AG09309 (cell line): Measurements from ENCODE around the gene CTNNB1.
A peak's percentile ranks its signal among the peaks of the same experiment; 100 is the strongest.

Experiments
- DNase-seq: peaks from one replicate; pipeline ENCODE4 v3.0.0-alpha.2; 2010; ENCODE audit warnings: low read depth
- H3K4me3 ChIP-seq: 2 replicates; pipeline ENCODE4 v1.5.1; 2011; ENCODE audit warnings: mild to moderate bottlenecking, low read depth, low read length, moderate library complexity; ENCODE audit not compliant: control insufficient read depth
- TF ChIP-seq, protein P1 (sequence below): IDR thresholded peaks from 2 replicates; pipeline ENCODE4 v1.5.1; 2011; ENCODE audit warnings: mild to moderate bottlenecking, low read depth, low read length, inconsistent platforms; ENCODE audit not compliant: insufficient read depth, control insufficient read depth; ENCODE audit errors: missing control alignments

The CTNNB1 gene

GRCh38 chr3:41220906-41221677 lies 21.8 kb downstream of the CTNNB1 start:
- no peak overlapping the region for H3K4me3 ChIP-seq
- TF ChIP-seq, protein P1, sequence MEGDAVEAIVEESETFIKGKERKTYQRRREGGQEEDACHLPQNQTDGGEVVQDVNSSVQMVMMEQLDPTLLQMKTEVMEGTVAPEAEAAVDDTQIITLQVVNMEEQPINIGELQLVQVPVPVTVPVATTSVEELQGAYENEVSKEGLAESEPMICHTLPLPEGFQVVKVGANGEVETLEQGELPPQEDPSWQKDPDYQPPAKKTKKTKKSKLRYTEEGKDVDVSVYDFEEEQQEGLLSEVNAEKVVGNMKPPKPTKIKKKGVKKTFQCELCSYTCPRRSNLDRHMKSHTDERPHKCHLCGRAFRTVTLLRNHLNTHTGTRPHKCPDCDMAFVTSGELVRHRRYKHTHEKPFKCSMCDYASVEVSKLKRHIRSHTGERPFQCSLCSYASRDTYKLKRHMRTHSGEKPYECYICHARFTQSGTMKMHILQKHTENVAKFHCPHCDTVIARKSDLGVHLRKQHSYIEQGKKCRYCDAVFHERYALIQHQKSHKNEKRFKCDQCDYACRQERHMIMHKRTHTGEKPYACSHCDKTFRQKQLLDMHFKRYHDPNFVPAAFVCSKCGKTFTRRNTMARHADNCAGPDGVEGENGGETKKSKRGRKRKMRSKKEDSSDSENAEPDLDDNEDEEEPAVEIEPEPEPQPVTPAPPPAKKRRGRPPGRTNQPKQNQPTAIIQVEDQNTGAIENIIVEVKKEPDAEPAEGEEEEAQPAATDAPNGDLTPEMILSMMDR, result no peak
- no peak for DNase-seq

DNA sequence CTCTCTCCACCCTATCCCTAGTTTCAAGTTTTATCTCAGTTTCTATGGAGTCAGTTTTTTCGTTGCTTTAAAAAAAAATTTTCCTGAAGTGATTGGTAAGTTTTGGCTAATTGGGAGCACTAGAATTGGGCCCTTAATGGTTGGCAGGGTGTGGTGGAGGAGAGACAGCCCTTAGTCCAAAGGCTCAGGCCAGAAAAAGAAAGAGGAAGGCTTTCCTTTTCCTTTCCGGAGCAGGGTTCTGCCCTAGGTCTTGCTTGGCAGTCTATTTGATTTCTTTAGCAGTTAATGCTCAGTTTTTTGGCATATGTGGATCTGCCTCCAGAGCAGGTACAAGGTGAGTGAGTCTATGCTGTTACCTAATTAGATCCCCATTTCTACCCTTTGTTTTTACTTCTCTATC lies 22.7 kb downstream of the CTNNB1 start:
- no peak overlapping the region for H3K4me3 ChIP-seq
- DNase-seq, result no peak
- TF ChIP-seq, protein P1, result no peak

DNA sequence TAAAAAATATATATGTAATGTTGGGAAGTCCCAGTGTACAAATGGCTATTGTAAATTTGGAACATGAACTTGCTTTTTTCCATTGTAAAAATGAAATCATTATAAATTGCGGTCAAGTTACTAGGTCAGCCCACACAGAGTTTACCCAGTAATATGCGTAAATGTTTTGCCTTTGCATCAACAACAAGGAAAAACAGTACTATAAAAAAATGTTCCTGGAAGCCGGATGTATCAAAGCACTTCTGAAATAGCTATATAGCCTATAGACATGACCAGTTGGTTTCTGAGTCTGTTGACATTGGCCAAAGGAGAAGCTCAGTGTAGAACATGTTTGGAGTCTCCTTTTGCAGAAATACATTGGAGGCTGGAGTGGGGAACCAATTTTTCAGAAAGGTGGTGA lies 23.2 kb downstream of the CTNNB1 start:
- no peak for DNase-seq
- no peak overlapping the region for H3K4me3 ChIP-seq
- TF ChIP-seq, protein P1, result no peak

- TF ChIP-seq, protein P1, result no peak
- H3K4me3 ChIP-seq, result no peak overlapping the region
- DNase-seq, result no peak
Observed at GRCh38 chr3:41223078-41223477, 23.8 kb downstream of the CTNNB1 start.

- no peak overlapping the region for H3K4me3 ChIP-seq
- TF ChIP-seq, protein P1, result no peak
- no peak for DNase-seq
Observed at GRCh38 chr3:41223691-41224090, 24.4 kb downstream of the CTNNB1 start.

GRCh38 chr3:41224120-41224806 lies 25.0 kb downstream of the CTNNB1 start:
- peak; percentile 76 for DNase-seq
- no peak overlapping the region for H3K4me3 ChIP-seq
- TF ChIP-seq, protein P1, result no peak
